H1 (cell line): Measurements from ENCODE around the gene TANC1. TPM values are rescaled to one million over a fixed set of nuclear protein-coding genes. Genes with fewer than 3 reads are reported as not detected.

Experiments used
- polyA plus RNA-seq, 7 experiments: library from polyadenylated mRNA; depleted of rRNA in 3 of 7; stranded (reverse) in 5 of 7; unstranded in 2 of 7; fragments of >200 nt in 5 of 7; fragments of 200-250 nt in 2 of 7; gene quantifications; 1 replicate in 5 of 7; 2 replicates in 1 of 7; 4 replicates in 1 of 7; pipeline versions ENCODE4 v1.2.1 to v1.2.3, GENCODE V29; 2011 to 2013; ENCODE audit warnings: missing spikeins in 2 of 7, mixed read lengths in 2 of 7
- total RNA-seq: library from RNA; stranded (reverse); fragmentation: NEBNext Ultra II Directional; extraction: Animal tissue kit (Norgen Biotek cat#: 25700); gene quantifications from 2 replicates; pipeline ENCODE4 v1.2.1, GENCODE V29; 2021
- TF ChIP-seq, protein P1 (sequence below): fragments of 300-600 bp; sonication (generic); IDR thresholded peaks from 2 replicates; pipeline ENCODE4 v1.7.1; 2012; ENCODE audit warnings: low read length, moderate library complexity, mild to moderate bottlenecking, inconsistent platforms; ENCODE audit not compliant: insufficient replicate concordance

The TANC1 gene
- total and polyA plus RNA-seq, 2 of the 8 experiments (the other 6 are each of a cell fraction or from before 2014, with no cell fraction given): 4.1 to 7.6 TPM

DNA sequence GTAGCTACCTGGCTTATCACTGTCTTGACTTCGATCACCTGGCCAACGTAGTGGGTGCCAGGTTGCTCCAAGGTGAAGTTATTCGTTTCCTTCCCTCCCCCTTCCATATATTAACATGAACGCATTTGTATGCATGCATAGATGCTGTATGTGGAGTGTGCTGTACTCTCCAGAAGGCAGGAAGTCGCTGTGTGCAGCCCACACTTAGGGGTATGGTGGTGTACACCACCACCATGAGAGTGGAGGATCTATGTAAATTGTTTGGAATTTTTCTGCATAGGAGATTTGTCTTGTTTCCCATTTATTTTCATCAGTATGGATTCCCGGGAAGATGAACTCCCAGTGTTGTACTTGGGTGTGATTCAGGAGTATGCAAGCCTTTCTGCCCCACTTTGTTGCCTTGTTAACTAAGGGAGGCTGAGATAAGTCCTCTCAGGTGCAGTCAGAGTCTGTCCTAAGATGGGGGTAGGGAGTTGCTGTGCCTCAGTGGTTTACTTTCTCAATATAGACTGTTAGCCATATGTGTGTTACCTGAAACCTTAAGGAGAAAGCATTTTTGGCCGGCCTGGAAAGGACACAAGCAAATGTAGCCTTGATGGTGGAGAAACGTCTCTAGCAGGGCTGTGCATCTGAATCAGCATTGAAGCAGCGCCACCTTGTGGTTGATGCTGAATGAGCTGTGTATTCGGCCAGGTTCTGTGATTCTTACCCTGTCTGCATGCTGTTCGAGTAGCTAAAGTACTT is 149.8 kb downstream of the TANC1 start (continued):
- TF ChIP-seq, protein P1, sequence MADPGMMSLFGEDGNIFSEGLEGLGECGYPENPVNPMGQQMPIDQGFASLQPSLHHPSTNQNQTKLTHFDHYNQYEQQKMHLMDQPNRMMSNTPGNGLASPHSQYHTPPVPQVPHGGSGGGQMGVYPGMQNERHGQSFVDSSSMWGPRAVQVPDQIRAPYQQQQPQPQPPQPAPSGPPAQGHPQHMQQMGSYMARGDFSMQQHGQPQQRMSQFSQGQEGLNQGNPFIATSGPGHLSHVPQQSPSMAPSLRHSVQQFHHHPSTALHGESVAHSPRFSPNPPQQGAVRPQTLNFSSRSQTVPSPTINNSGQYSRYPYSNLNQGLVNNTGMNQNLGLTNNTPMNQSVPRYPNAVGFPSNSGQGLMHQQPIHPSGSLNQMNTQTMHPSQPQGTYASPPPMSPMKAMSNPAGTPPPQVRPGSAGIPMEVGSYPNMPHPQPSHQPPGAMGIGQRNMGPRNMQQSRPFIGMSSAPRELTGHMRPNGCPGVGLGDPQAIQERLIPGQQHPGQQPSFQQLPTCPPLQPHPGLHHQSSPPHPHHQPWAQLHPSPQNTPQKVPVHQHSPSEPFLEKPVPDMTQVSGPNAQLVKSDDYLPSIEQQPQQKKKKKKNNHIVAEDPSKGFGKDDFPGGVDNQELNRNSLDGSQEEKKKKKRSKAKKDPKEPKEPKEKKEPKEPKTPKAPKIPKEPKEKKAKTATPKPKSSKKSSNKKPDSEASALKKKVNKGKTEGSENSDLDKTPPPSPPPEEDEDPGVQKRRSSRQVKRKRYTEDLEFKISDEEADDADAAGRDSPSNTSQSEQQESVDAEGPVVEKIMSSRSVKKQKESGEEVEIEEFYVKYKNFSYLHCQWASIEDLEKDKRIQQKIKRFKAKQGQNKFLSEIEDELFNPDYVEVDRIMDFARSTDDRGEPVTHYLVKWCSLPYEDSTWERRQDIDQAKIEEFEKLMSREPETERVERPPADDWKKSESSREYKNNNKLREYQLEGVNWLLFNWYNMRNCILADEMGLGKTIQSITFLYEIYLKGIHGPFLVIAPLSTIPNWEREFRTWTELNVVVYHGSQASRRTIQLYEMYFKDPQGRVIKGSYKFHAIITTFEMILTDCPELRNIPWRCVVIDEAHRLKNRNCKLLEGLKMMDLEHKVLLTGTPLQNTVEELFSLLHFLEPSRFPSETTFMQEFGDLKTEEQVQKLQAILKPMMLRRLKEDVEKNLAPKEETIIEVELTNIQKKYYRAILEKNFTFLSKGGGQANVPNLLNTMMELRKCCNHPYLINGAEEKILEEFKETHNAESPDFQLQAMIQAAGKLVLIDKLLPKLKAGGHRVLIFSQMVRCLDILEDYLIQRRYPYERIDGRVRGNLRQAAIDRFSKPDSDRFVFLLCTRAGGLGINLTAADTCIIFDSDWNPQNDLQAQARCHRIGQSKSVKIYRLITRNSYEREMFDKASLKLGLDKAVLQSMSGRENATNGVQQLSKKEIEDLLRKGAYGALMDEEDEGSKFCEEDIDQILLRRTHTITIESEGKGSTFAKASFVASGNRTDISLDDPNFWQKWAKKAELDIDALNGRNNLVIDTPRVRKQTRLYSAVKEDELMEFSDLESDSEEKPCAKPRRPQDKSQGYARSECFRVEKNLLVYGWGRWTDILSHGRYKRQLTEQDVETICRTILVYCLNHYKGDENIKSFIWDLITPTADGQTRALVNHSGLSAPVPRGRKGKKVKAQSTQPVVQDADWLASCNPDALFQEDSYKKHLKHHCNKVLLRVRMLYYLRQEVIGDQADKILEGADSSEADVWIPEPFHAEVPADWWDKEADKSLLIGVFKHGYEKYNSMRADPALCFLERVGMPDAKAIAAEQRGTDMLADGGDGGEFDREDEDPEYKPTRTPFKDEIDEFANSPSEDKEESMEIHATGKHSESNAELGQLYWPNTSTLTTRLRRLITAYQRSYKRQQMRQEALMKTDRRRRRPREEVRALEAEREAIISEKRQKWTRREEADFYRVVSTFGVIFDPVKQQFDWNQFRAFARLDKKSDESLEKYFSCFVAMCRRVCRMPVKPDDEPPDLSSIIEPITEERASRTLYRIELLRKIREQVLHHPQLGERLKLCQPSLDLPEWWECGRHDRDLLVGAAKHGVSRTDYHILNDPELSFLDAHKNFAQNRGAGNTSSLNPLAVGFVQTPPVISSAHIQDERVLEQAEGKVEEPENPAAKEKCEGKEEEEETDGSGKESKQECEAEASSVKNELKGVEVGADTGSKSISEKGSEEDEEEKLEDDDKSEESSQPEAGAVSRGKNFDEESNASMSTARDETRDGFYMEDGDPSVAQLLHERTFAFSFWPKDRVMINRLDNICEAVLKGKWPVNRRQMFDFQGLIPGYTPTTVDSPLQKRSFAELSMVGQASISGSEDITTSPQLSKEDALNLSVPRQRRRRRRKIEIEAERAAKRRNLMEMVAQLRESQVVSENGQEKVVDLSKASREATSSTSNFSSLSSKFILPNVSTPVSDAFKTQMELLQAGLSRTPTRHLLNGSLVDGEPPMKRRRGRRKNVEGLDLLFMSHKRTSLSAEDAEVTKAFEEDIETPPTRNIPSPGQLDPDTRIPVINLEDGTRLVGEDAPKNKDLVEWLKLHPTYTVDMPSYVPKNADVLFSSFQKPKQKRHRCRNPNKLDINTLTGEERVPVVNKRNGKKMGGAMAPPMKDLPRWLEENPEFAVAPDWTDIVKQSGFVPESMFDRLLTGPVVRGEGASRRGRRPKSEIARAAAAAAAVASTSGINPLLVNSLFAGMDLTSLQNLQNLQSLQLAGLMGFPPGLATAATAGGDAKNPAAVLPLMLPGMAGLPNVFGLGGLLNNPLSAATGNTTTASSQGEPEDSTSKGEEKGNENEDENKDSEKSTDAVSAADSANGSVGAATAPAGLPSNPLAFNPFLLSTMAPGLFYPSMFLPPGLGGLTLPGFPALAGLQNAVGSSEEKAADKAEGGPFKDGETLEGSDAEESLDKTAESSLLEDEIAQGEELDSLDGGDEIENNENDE: no peak
